IMR-90 (cell line): ENCODE results near the gene RAB28. TPM values are rescaled to one million over a fixed set of nuclear protein-coding genes. Genes with fewer than 3 reads are reported as not detected.

ENCODE experiments used
- ATAC-seq: fragments of 200-7000 bp; cut with Tn5 transposase; 2 replicates; pipeline ENCODE4 v1.9.1; 2020; ENCODE audit warnings: low read depth, mild to moderate bottlenecking, moderate library complexity
- BruUV-seq: library from RNA; stranded (reverse); fragments of 400-500 nt; replicated peaks from 2 replicates; lab custom pipeline; 2021; lab: Mats Ljungman, UMichigan
- CTCF ChIA-PET: fragments of 300-600 bp; formaldehyde crosslinking; extraction: SDS; loops from one replicate; lab custom pipeline; 2021; ENCODE audit warnings: antibody characterized with exemption; lab: Yijun Ruan, JAX
- POLR2A ChIA-PET: fragments of 300-600 bp; sonication (Branson Sonifier 250); formaldehyde crosslinking; loops from one replicate; lab custom pipeline; 2022; ENCODE audit warnings: antibody characterized with exemption; ENCODE audit not compliant: unreplicated experiment; lab: Charles Lee
- DNase-seq: peaks from one replicate; pipeline ENCODE4 v3.0.0; 2013
- H2AFZ ChIP-seq: replicated peaks from 2 replicates; pipeline ENCODE3; 2013; ENCODE audit warnings: low read length, mild to moderate bottlenecking; ENCODE audit not compliant: poor library complexity
- H2AK5ac ChIP-seq: 2 replicates; pipeline ENCODE4 v1.6.1; 2013; ENCODE audit warnings: low read depth, low read length, inconsistent platforms
- H2AK9ac ChIP-seq: replicated peaks from 2 replicates; pipeline ENCODE3; 2013; ENCODE audit warnings: mild to moderate bottlenecking, low read depth, low read length, moderate library complexity; ENCODE audit not compliant: poor library complexity
- H2BK120ac ChIP-seq: 2 replicates; pipeline ENCODE4 v1.6.1; 2013; ENCODE audit warnings: low read depth, low read length, inconsistent platforms
- H2BK15ac ChIP-seq: 3 replicates; pipeline ENCODE4 v1.6.1; 2013; ENCODE audit warnings: low read depth, low read length, inconsistent platforms
- H2BK20ac ChIP-seq: 2 replicates; pipeline ENCODE4 v1.6.1; 2013; ENCODE audit warnings: low read depth, mild to moderate bottlenecking, inconsistent platforms, low read length, moderate library complexity
- H2BK5ac ChIP-seq: 2 replicates; pipeline ENCODE4 v1.6.1; 2013; ENCODE audit warnings: mild to moderate bottlenecking, low read depth, low read length, inconsistent platforms; ENCODE audit not compliant: poor library complexity, severe bottlenecking
- H3K14ac ChIP-seq: replicated peaks from 2 replicates; pipeline ENCODE4 v1.6.1; 2013; ENCODE audit warnings: low read depth, low read length, inconsistent platforms
- H3K18ac ChIP-seq: 2 replicates; pipeline ENCODE4 v1.6.1; 2013; ENCODE audit warnings: low read depth, low read length, control low read depth
- H3K23ac ChIP-seq: 2 replicates; pipeline ENCODE4 v1.6.1; 2013; ENCODE audit warnings: low read depth, low read length, inconsistent platforms
- H3K27ac ChIP-seq: 2 replicates; pipeline ENCODE4 v1.5.1; 2013; ENCODE audit warnings: mild to moderate bottlenecking, control low read depth, low read length; ENCODE audit not compliant: insufficient read depth
- H3K27me3 ChIP-seq: 2 replicates; pipeline ENCODE4 v1.6.1; 2013; ENCODE audit warnings: low read length; ENCODE audit not compliant: control insufficient read depth, insufficient read depth
- H3K36me3 ChIP-seq: 2 replicates; pipeline ENCODE4 v1.6.1; 2013; ENCODE audit warnings: low read length, mixed read lengths; ENCODE audit not compliant: control insufficient read depth, insufficient read depth
- H3K4ac ChIP-seq: 2 replicates; pipeline ENCODE4 v1.6.1; 2013; ENCODE audit warnings: low read depth, low read length, inconsistent platforms
- H3K4me1 ChIP-seq: 2 replicates; pipeline ENCODE4 v1.6.1; 2013; ENCODE audit warnings: low read length, mixed read lengths; ENCODE audit not compliant: control insufficient read depth, insufficient read depth
- H3K4me2 ChIP-seq: 2 replicates; pipeline ENCODE4 v1.6.1; 2013; ENCODE audit warnings: low read depth, mild to moderate bottlenecking, control low read depth, low read length, moderate library complexity
- H3K4me3 ChIP-seq: 2 replicates; pipeline ENCODE4 v1.5.1; 2013; ENCODE audit warnings: low read depth, mild to moderate bottlenecking, control low read depth, low read length, moderate library complexity; ENCODE audit not compliant: insufficient read depth
- H3K56ac ChIP-seq: 2 replicates; pipeline ENCODE4 v1.6.1; 2013; ENCODE audit warnings: low read length, inconsistent platforms; ENCODE audit not compliant: insufficient read depth; ENCODE audit errors: extremely low read depth
- H3K79me1 ChIP-seq, 2 experiments: 2 replicates each; pipeline ENCODE4 v1.6.1; 2013; ENCODE audit warnings: low read length in 2 of 2, inconsistent platforms in 1 of 2, low read depth in 1 of 2
- H3K9ac ChIP-seq: 2 replicates; pipeline ENCODE4 v1.6.1; 2013; ENCODE audit warnings: low read depth, low read length, control low read depth
- H3K9me1 ChIP-seq: 2 replicates; pipeline ENCODE4 v1.6.1; 2013; ENCODE audit warnings: low read length, inconsistent platforms; ENCODE audit not compliant: insufficient read depth
- H3K9me3 ChIP-seq: 2 replicates; pipeline ENCODE4 v1.6.1; 2013; ENCODE audit warnings: low read length; ENCODE audit not compliant: control insufficient read depth, insufficient read depth
- H4K20me1 ChIP-seq: 2 replicates; pipeline ENCODE4 v1.6.1; 2013; ENCODE audit warnings: low read length, inconsistent platforms; ENCODE audit not compliant: insufficient read depth
- H4K5ac ChIP-seq: 2 replicates; pipeline ENCODE4 v1.6.1; 2013; ENCODE audit warnings: mild to moderate bottlenecking, low read depth, low read length, control low read depth
- H4K8ac ChIP-seq, 2 experiments: 2 replicates each; pipeline ENCODE4 v1.6.1; 2013; ENCODE audit warnings: low read depth in 2 of 2, low read length in 2 of 2, control low read depth in 1 of 2, inconsistent platforms in 1 of 2
- H4K91ac ChIP-seq: 2 replicates; pipeline ENCODE4 v1.6.1; 2013; ENCODE audit warnings: low read depth, low read length, inconsistent platforms; ENCODE audit not compliant: insufficient read depth
- FOS ChIP-seq: fragments of 150-350 bp; IDR thresholded peaks from 2 replicates; pipeline ENCODE4 v1.6.1; 2016; ENCODE audit warnings: low read depth, low read length
- MAZ ChIP-seq: IDR thresholded peaks from 2 replicates; pipeline ENCODE4 v1.6.1; 2012; ENCODE audit warnings: low read depth, mild to moderate bottlenecking, low read length, improper control_type of control experiment, moderate library complexity, borderline replicate concordance
- POLR2A ChIP-seq: IDR thresholded peaks from 2 replicates; pipeline ENCODE4 v1.6.1; 2012; ENCODE audit warnings: mild to moderate bottlenecking, low read depth, low read length
- RAD21 ChIP-seq: IDR thresholded peaks from 2 replicates; pipeline ENCODE4 v1.6.1; 2012; ENCODE audit warnings: low read length, improper control_type of control experiment
- USF2 ChIP-seq: fragments of 150-350 bp; IDR thresholded peaks from 2 replicates; pipeline ENCODE4 v1.6.1; 2017; ENCODE audit warnings: mild to moderate bottlenecking, antibody characterized with exemption, low read length, low read depth
- WGBS, 2 experiments: methylation state at CpG; one replicate each; pipeline versions ENCODE4 v1.1.5 to v1.1.7; 2013; ENCODE audit warnings: missing lambda C conversion rate in 2 of 2; ENCODE audit not compliant: insufficient read length in 1 of 2; ENCODE audit errors: extremely low coverage in 2 of 2; 5-methylcytosine and 5-hydroxymethylcytosine counted together
- dilution Hi-C: fragments of 300-500 bp; cut with HindIII; formaldehyde crosslinking; loops from one replicate; pipeline ENCODE4 v1.14.3; 2018; ENCODE audit warnings: low sequenced_read_pairs; ENCODE audit not compliant: unreplicated experiment
- in situ Hi-C: fragments of 300-500 bp; cut with MboI; formaldehyde crosslinking; loops from 3 replicates; pipeline ENCODE4 v1.14.3; 2019; ENCODE audit warnings: low sequenced_read_pairs, inconsistent platforms, mixed read lengths
- intact Hi-C: fragments of 100-400 bp; cut with micrococcal nuclease; formaldehyde crosslinking; loops from 2 replicates; pipeline ENCODE4 v1.10.0; 2022
- polyA plus RNA-seq, 3 experiments: library from polyadenylated mRNA; depleted of rRNA; stranded (reverse); fragments of >200 nt; gene quantifications; 2 replicates each; pipeline ENCODE4 v1.2.3, GENCODE V29; 2012; ENCODE audit warnings: low replicate concordance in 1 of 3
- total RNA-seq: library from RNA; depleted of rRNA; stranded (reverse); fragments of >200 nt; gene quantifications from 2 replicates; pipeline ENCODE4 v1.2.3, GENCODE V29; 2012

RAB28 gene
- total and polyA plus RNA-seq, 2 of the 4 experiments (the other 2 are of a cell fraction), result 7.5 to 10.8 TPM

GRCh38 chr4:13509442-13509841 lies 25.3 kb upstream of the RAB28 start:
- Histone ChIP-seq H2AFZ (no peak overlapping the region), H3K23ac (no peak overlapping the region), H3K36me3 (no peaks in the 10 kb centered on the region), H2BK120ac (no peak overlapping the region), H4K8ac (no peak overlapping the region), H2BK15ac (no peak overlapping the region), H2AK9ac (no peak overlapping the region), H2BK5ac (no peak overlapping the region), H3K27ac (no peak overlapping the region), H4K5ac (no peak overlapping the region), H3K4me2 (no peak overlapping the region), H4K20me1 (no peaks in the 10 kb centered on the region), H4K91ac (no peak overlapping the region), H3K18ac (no peak overlapping the region), H2AK5ac (no peak overlapping the region), H3K56ac (no peak overlapping the region), H3K27me3 (no peaks in the 10 kb centered on the region; the same call in none of the 2 replicates), H3K14ac (no peak overlapping the region), H3K9me3 (no peaks in the 10 kb centered on the region), H3K9ac (no peak overlapping the region), H2BK20ac (no peak overlapping the region), H3K4ac (no peak overlapping the region), H3K4me3 (no peak overlapping the region), H3K4me1 (no peaks in the 10 kb centered on the region), H3K9me1 (no peaks in the 10 kb centered on the region), H3K79me1 (no peaks in the 10 kb centered on the region)
- DNase-seq, result no peak
- TF ChIP-seq FOS (no peak), USF2 (no peak), RAD21 (no peak), POLR2A (no peak), MAZ (no peak)
- intact Hi-C loops, result no loop called here
- no TSS peak for BruUV-seq
- no peak for ATAC-seq
- in situ Hi-C loops, result no loop called here
- no CpG with 5 or more reads among the region's 1 CpG for WGBS, 2 experiments
- dilution Hi-C loops, result no loop called here
- CTCF ChIA-PET, result no interaction called here
- POLR2A ChIA-PET, result no interaction called here
